Thyroid gland (tissue), 4 donors: ENCODE data around the gene MRC1.

Experiments
- POLR2A ChIP-seq, 2 donors: fragments of 450-650 bp; IDR thresholded peaks; one replicate each; pipeline ENCODE4 v1.6.1; 2017; ENCODE audit warnings: antibody characterized with exemption in 2 of 2, mild to moderate bottlenecking in 2 of 2, moderate library complexity in 1 of 2
- TF ChIP-seq, protein P1 (sequence below), 6 experiments: fragments of 200-600 bp in 3 of 6; fragments of 450-650 bp in 3 of 6; sonication (generic) in 3 of 6; IDR thresholded peaks; one replicate each; pipeline ENCODE4 v1.5.1; 2016 to 2019; ENCODE audit warnings: antibody characterized with exemption in 6 of 6, mild to moderate bottlenecking in 2 of 6, inconsistent platforms in 1 of 6, moderate library complexity in 1 of 6

DNA sequence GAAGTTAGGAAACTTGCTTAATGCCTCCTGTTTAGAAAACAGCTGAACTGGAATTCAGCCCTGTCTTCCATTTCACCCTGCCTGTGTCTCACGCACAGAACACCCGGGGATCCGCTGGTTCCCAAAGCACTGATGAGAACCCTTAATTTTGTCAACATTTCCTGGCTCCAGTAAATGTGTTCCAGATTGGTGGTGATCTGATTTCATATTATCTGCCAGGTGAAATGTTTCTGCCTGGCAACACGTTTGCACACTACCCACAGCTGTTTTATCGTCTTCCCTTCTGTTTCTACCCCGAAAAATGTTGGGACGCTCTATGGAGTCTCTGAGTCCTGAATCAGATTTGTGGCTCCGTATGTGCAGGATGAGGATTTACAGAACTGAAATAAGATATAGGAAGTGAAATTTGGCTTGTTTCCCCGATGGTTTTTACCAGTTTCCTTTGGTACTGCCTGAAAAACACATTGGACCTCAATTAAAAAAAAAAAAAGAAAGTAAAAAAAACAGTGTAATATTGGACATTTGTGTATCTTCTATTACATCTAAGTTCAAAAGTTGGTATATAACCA is 29.0 kb downstream of the MRC1 start:
- TF ChIP-seq, protein P1, sequence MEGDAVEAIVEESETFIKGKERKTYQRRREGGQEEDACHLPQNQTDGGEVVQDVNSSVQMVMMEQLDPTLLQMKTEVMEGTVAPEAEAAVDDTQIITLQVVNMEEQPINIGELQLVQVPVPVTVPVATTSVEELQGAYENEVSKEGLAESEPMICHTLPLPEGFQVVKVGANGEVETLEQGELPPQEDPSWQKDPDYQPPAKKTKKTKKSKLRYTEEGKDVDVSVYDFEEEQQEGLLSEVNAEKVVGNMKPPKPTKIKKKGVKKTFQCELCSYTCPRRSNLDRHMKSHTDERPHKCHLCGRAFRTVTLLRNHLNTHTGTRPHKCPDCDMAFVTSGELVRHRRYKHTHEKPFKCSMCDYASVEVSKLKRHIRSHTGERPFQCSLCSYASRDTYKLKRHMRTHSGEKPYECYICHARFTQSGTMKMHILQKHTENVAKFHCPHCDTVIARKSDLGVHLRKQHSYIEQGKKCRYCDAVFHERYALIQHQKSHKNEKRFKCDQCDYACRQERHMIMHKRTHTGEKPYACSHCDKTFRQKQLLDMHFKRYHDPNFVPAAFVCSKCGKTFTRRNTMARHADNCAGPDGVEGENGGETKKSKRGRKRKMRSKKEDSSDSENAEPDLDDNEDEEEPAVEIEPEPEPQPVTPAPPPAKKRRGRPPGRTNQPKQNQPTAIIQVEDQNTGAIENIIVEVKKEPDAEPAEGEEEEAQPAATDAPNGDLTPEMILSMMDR (IDR thresholded peaks at IDR 0.05): no peak
- TF ChIP-seq POLR2A (IDR thresholded peaks at IDR 0.05): no peak
